ENCODE measurements around the gene CETP.
"Not testable (repeated sequence)": the region's sequence is repeated elsewhere in the genome, so short reads cannot be mapped to it uniquely, and the experiment has no call there.

GRCh38 chr16:56992431-56992830 lies 30.7 kb downstream of the CETP start:
- not testable (repeated sequence) for TF ChIP-seq CTCF (optimal IDR thresholded peaks at IDR 0.05 in 1 of 3, IDR thresholded peaks at IDR 0.05 in 1 of 3, conservative IDR thresholded peaks at IDR 0.05 in 1 of 3; ENCODE audit: extremely low read depth in 1 of 3, insufficient read depth in 2 of 3, low read length in 3 of 3); EZH2 (IDR thresholded peaks at IDR 0.05; ENCODE audit: low read length)
